Measurements from ENCODE around the gene SCPEP1. TPM values are rescaled to one million over a fixed set of nuclear protein-coding genes. Genes with fewer than 3 reads are reported as not detected.

The SCPEP1 gene
- total and polyA plus RNA-seq, 2 experiments from 2014 or later, result 36.0 to 42.0 TPM

- Histone ChIP-seq H3K79me2 (ENCODE audit: insufficient read depth) (no peaks in the 10 kb centered on the region), H3F3A (ENCODE audit: insufficient read depth) (no peaks in the 10 kb centered on the region), H3K9me3 (ENCODE audit: low read depth) (no peaks in the 10 kb centered on the region), H3K27ac (no peak overlapping the region), H2AFZ (no peak overlapping the region), H3K9me2 (ENCODE audit: insufficient read depth) (no peaks in the 10 kb centered on the region), H3K4me1 (ENCODE audit: insufficient read depth) (no peaks in the 10 kb centered on the region), H4K20me1 (ENCODE audit: insufficient read depth) (no peaks in the 10 kb centered on the region), H3K9ac (no peak overlapping the region), H3K36me3 (ENCODE audit: low read depth) (no peaks in the 10 kb centered on the region), H3K4me2 (ENCODE audit: unreplicated experiment) (no peak overlapping the region), H3K27me3 (replicated peaks; ENCODE audit: insufficient read depth) (peaks cover 6% of the 10 kb centered on the region), H3K4me3 (no peak overlapping the region)
- in situ Hi-C loops (cut with MboI), result no loop called here
- WGBS, 2 experiments (ENCODE audit: low coverage in 1 of 2, low lambda C conversion rate in 2 of 2, missing lambda C conversion rate in 2 of 2), result 57 to 64% methylated on average over 10 of the region's 10 CpGs
- DNase-seq, result no peak
- TF ChIP-seq EZH2 (IDR thresholded peaks at IDR 0.05; ENCODE audit: insufficient read depth, poor library complexity, severe bottlenecking), result no peak
- TF ChIP-seq EZH2phosphoT487 (IDR thresholded peaks at IDR 0.05; ENCODE audit: insufficient read depth, low read depth), result no peak
Measured at GRCh38 chr17:57034807-57035754, 57.1 kb downstream of the SCPEP1 start.

- TF ChIP-seq EZH2phosphoT487 (IDR thresholded peaks at IDR 0.05; ENCODE audit: insufficient read depth, low read depth) (no peak), EZH2 (IDR thresholded peaks at IDR 0.05; ENCODE audit: insufficient read depth, poor library complexity, severe bottlenecking) (no peak)
- H3K4me2 ChIP-seq (ENCODE audit: unreplicated experiment), result no peak overlapping the region
Measured at GRCh38 chr17:57035971-57036481, 58.1 kb downstream of the SCPEP1 start.

GRCh38 chr17:57037411-57037810 lies 59.5 kb downstream of the SCPEP1 start:
- no peak overlapping the region for H3K4me2 ChIP-seq (ENCODE audit: unreplicated experiment)
- no peaks in the 10 kb centered on the region for H3F3A ChIP-seq (ENCODE audit: insufficient read depth)
- H3K9me2 ChIP-seq (ENCODE audit: insufficient read depth), result no peaks in the 10 kb centered on the region
- no peaks in the 10 kb centered on the region for H3K36me3 ChIP-seq (ENCODE audit: low read depth)
- no peak overlapping the region for H3K4me3 ChIP-seq
- H3K9me3 ChIP-seq (ENCODE audit: low read depth), result no peaks in the 10 kb centered on the region
- H4K20me1 ChIP-seq (ENCODE audit: insufficient read depth), result no peaks in the 10 kb centered on the region
- DNase-seq, result no peak
- no peak overlapping the region for H3K9ac ChIP-seq
- WGBS, 2 experiments (ENCODE audit: low coverage in 1 of 2, low lambda C conversion rate in 2 of 2, missing lambda C conversion rate in 2 of 2), result 52 to 56% methylated on average over 1 of the region's 1 CpG
- TF ChIP-seq EZH2phosphoT487 (IDR thresholded peaks at IDR 0.05; ENCODE audit: insufficient read depth, low read depth) (no peak), EZH2 (IDR thresholded peaks at IDR 0.05; ENCODE audit: insufficient read depth, poor library complexity, severe bottlenecking) (no peak)
- H3K4me1 ChIP-seq (ENCODE audit: insufficient read depth), result no peaks in the 10 kb centered on the region
- in situ Hi-C loops (cut with MboI), result no loop called here
- H3K27me3 ChIP-seq (replicated peaks; ENCODE audit: insufficient read depth), result peaks cover 6% of the 10 kb centered on the region
- no peak overlapping the region for H3K27ac ChIP-seq
- H2AFZ ChIP-seq, result no peak overlapping the region
- no peaks in the 10 kb centered on the region for H3K79me2 ChIP-seq (ENCODE audit: insufficient read depth)

More at GRCh38 chr17:57035971-57036481, 58.1 kb downstream of the SCPEP1 start:
- H3K79me2 ChIP-seq (ENCODE audit: insufficient read depth), result no peaks in the 10 kb centered on the region
- DNase-seq, result no peak
- in situ Hi-C loops (cut with MboI), result no loop called here
- peaks cover 6% of the 10 kb centered on the region for H3K27me3 ChIP-seq (replicated peaks; ENCODE audit: insufficient read depth)
- H3K9me2 ChIP-seq (ENCODE audit: insufficient read depth), result no peaks in the 10 kb centered on the region
- no peaks in the 10 kb centered on the region for H3F3A ChIP-seq (ENCODE audit: insufficient read depth)
- H3K4me3 ChIP-seq, result no peak overlapping the region
- H3K36me3 ChIP-seq (ENCODE audit: low read depth), result no peaks in the 10 kb centered on the region
- no peak overlapping the region for H3K27ac ChIP-seq
- WGBS, 2 experiments (ENCODE audit: low coverage in 1 of 2, low lambda C conversion rate in 2 of 2, missing lambda C conversion rate in 2 of 2), result 55 to 56% methylated on average over 4 of the region's 4 CpGs
- no peaks in the 10 kb centered on the region for H3K9me3 ChIP-seq (ENCODE audit: low read depth)
- no peaks in the 10 kb centered on the region for H3K4me1 ChIP-seq (ENCODE audit: insufficient read depth)
- H2AFZ ChIP-seq, result no peak overlapping the region
- no peaks in the 10 kb centered on the region for H4K20me1 ChIP-seq (ENCODE audit: insufficient read depth)
- H3K9ac ChIP-seq, result no peak overlapping the region

- no peaks in the 10 kb centered on the region for H3K36me3 ChIP-seq (ENCODE audit: low read depth)
- TF ChIP-seq EZH2phosphoT487 (IDR thresholded peaks at IDR 0.05; ENCODE audit: insufficient read depth, low read depth), result no peak
- no peaks in the 10 kb centered on the region for H4K20me1 ChIP-seq (ENCODE audit: insufficient read depth)
- 45 to 73% methylated on average over 3 of the region's 3 CpGs for WGBS, 2 experiments (ENCODE audit: low coverage in 1 of 2, low lambda C conversion rate in 2 of 2, missing lambda C conversion rate in 2 of 2)
- H3K79me2 ChIP-seq (ENCODE audit: insufficient read depth), result no peaks in the 10 kb centered on the region
- no peak overlapping the region for H3K4me3 ChIP-seq
- H3K9me2 ChIP-seq (ENCODE audit: insufficient read depth), result no peaks in the 10 kb centered on the region
- peaks cover 8% of the 10 kb centered on the region for H3K27me3 ChIP-seq (replicated peaks; ENCODE audit: insufficient read depth)
- no peaks in the 10 kb centered on the region for H3F3A ChIP-seq (ENCODE audit: insufficient read depth)
- no peak overlapping the region for H2AFZ ChIP-seq
- DNase-seq, result no peak
- in situ Hi-C loops (cut with MboI), result no loop called here
- H3K27ac ChIP-seq, result no peak overlapping the region
- no peaks in the 10 kb centered on the region for H3K9me3 ChIP-seq (ENCODE audit: low read depth)
- H3K4me2 ChIP-seq (ENCODE audit: unreplicated experiment), result no peak overlapping the region
- no peak overlapping the region for H3K9ac ChIP-seq
- no peaks in the 10 kb centered on the region for H3K4me1 ChIP-seq (ENCODE audit: insufficient read depth)
Measured at GRCh38 chr17:57038486-57038885, 60.6 kb downstream of the SCPEP1 start.

Data from GM23248 (cell line).